Activated T-helper 1 cell treated with Interleukin-2 at 50 U/mL for 16 hours (primary cell): ENCODE data around the gene IRF4.

Source experiments
- DNase-seq: peaks from one replicate; pipeline ENCODE4 v3.0.0-alpha.2; 2020; ENCODE audit warnings: low read depth

The IRF4 gene

GRCh38 chr6:444653-445275, 53.2 kb downstream of the IRF4 start:
- peak; percentile 33 for DNase-seq

GRCh38 chr6:445571-446417, 54.2 kb downstream of the IRF4 start:
- DNase-seq, result no peak

GRCh38 chr6:446418-447366, 55.1 kb downstream of the IRF4 start:
- DNase-seq, result peak; percentile 75

- DNase-seq, result peak; percentile 11
Observed at GRCh38 chr6:447381-448165, 56.0 kb downstream of the IRF4 start.

- DNase-seq, result no peak
Observed at GRCh38 chr6:448296-449056, 56.9 kb downstream of the IRF4 start.

GRCh38 chr6:449057-449430, 57.5 kb downstream of the IRF4 start:
- DNase-seq, result no peak

GRCh38 chr6:449486-450419, 58.2 kb downstream of the IRF4 start:
- no peak for DNase-seq

- no peak for DNase-seq
Observed at GRCh38 chr6:451336-451735, 59.8 kb downstream of the IRF4 start.

- no peak for DNase-seq
Observed at GRCh38 chr6:451847-452246, 60.3 kb downstream of the IRF4 start.

GRCh38 chr6:452301-453067, 60.9 kb downstream of the IRF4 start:
- DNase-seq, result no peak

- no peak for DNase-seq
Observed at GRCh38 chr6:453152-453551, 61.6 kb downstream of the IRF4 start.

GRCh38 chr6:454148-454991, 62.8 kb downstream of the IRF4 start:
- DNase-seq, result no peak

GRCh38 chr6:455006-455585, 63.5 kb downstream of the IRF4 start:
- DNase-seq, result no peak

GRCh38 chr6:455835-456234, 64.3 kb downstream of the IRF4 start:
- no peak for DNase-seq

GRCh38 chr6:456358-456867, 64.9 kb downstream of the IRF4 start:
- no peak for DNase-seq

- DNase-seq, result no peak
Observed at GRCh38 chr6:456887-457286, 65.3 kb downstream of the IRF4 start.
